HG03520 (cell line): Measurements from ENCODE around the gene CDK1.

Experiments used
- ATAC-seq: cut with Tn5 transposase; IDR thresholded peaks from one replicate; pipeline ENCODE4 v1.9.1; 2021; ENCODE audit warnings: mild to moderate bottlenecking, moderate library complexity; ENCODE audit not compliant: unreplicated experiment

CDK1 gene

DNA sequence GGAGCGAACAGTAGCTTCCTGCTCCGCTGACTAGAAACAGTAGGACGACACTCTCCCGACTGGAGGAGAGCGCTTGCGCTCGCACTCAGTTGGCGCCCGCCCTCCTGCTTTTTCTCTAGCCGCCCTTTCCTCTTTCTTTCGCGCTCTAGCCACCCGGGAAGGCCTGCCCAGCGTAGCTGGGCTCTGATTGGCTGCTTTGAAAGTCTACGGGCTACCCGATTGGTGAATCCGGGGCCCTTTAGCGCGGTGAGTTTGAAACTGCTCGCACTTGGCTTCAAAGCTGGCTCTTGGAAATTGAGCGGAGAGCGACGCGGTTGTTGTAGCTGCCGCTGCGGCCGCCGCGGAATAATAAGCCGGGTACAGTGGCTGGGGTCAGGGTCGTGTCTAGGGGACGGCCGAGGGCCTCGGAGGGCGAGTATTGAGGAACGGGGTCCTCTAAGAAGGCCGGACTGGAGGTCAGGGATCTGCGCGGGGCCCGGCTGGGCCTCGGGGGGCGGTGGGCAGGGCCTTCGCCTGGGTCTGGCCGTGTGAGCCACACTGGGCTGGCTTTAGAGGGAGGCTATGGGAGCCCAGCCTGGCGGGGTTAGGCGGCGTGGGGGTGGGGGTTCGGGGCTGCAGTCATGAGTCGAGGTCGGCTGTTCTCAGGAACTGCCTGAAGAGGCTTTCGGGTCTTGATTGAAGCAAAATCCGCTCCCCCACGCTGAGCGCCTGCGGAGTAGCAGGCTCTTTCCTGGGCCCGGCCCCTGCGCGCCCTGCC lies at the start of gene CDK1:
Gene CDK1 (plus strand): TSS at position 265 of the 757 bp plus-strand sequence. CDS start 1,688 bp downstream, outside the sequence.
- peak; percentile 94 for ATAC-seq

GRCh38 chr10:60729106-60729505 lies 49.2 kb upstream of the CDK1 start:
- ATAC-seq, result no peak

- ATAC-seq, result peak; percentile 74
Observed at GRCh38 chr10:60731134-60731885, 47.0 kb upstream of the CDK1 start.

DNA sequence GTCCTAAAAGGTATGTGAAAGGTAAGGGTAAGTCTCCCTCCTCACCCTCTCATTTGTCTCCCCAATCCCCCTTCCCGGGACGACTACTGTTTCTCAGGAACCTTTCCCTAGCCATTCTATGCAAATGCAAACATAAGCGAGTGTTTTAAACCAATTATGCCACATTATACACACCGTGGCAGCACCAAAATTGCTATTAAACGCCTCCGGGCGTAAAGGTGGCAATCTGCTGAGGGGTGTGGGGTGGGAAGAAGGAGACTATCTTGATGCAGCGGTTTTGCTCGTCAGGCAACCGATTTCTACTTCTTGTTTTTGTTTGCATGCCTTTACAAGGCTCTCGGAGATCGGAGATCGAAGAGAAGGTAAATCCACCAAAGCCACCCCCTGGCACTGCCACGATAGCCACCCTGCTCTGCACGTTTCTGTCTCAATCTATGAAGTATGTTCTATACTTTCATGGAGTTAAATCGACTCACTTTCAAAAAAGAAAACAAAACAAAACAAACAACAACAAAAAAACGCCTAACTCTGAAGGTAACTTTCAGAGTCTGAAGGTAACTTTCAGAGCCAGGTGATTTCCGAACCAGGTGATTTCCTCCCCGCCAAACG lies 46.0 kb upstream of the CDK1 start:
- no peak for ATAC-seq

GRCh38 chr10:60732807-60733516 lies 45.3 kb upstream of the CDK1 start:
- ATAC-seq, result peak; percentile 60

- ATAC-seq, result no peak
Observed at GRCh38 chr10:60733517-60733822, 44.8 kb upstream of the CDK1 start.

- no peak for ATAC-seq
Observed at GRCh38 chr10:60733826-60734225, 44.5 kb upstream of the CDK1 start.

GRCh38 chr10:60734226-60734625 lies 44.1 kb upstream of the CDK1 start:
- no peak for ATAC-seq

GRCh38 chr10:60735244-60735643 lies 43.0 kb upstream of the CDK1 start:
- no peak for ATAC-seq

GRCh38 chr10:60737242-60737641 lies 41.0 kb upstream of the CDK1 start:
- ATAC-seq, result no peak

DNA sequence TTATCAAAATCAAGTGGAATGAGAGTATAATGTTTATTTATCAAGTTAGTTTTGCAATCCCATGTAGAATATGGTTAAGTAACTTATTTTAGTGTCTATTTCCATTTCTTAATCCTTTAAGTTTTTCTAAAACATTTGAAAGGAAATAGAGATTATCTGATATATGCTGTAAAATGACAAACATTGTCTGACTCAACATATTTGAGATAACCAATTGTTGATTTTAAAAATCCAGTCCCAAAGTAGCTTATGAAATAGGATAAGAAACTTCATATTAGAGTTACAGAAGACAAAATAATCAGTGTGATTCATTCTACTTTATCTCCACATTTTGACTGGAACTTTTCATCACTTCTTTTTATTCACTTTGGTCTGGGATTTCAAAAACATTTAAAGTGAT lies 38.7 kb upstream of the CDK1 start:
- no peak for ATAC-seq

DNA sequence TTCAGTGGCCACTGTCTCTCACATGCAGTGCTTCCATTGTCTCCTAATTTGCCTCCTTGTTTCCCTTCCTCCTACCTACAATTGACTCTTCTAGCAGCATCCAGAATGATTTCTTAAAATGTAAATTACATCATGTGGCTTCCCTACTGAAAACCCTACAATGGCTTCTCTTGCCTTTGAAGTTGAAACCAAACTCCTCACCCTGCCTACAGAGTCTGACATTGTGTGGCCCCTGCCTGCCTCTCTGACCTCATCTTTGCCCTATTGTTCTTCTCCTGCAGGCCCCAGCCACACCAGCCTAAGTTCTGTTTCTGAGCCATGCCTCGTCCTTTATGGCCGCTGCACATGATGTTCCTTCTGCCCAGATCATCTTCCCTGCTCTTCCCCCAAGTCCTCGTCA lies 35.8 kb upstream of the CDK1 start:
- ATAC-seq, result no peak

- ATAC-seq, result no peak
Observed at GRCh38 chr10:60747817-60748469, 30.3 kb upstream of the CDK1 start.

- ATAC-seq, result no peak
Observed at GRCh38 chr10:60753152-60753551, 25.1 kb upstream of the CDK1 start.

- ATAC-seq, result no peak
Observed at GRCh38 chr10:60753817-60754216, 24.5 kb upstream of the CDK1 start.

- ATAC-seq, result no peak
Observed at GRCh38 chr10:60757420-60757895, 20.8 kb upstream of the CDK1 start.

GRCh38 chr10:60759181-60759580 lies 19.1 kb upstream of the CDK1 start:
- ATAC-seq, result no peak

DNA sequence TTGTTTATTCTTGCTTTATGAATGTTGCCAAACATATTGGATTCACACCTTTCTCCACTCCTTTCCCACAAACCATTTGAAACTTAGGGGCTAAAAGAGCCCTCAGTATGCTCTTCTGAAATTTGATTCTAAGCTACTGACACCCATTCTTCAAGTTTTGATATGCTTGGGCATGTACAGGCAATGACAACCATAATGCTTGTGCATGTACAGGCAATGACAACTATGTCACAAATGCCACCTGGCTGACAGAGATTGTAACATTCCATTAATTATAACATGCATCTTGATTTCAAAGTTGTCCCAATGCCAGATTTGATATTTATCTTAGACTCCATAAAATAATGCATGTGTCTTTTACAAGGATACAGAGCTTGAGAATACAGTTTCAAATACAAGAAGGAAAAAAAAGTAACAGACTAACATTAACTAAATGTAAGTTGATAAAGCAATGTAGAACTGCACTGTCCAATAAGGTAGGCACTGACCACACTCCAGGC lies 17.5 kb upstream of the CDK1 start:
- ATAC-seq, result no peak

- no peak for ATAC-seq
Observed at GRCh38 chr10:60762554-60762953, 15.7 kb upstream of the CDK1 start.

- ATAC-seq, result no peak
Observed at GRCh38 chr10:60767424-60767823, 10.9 kb upstream of the CDK1 start.

- no peak for ATAC-seq
Observed at GRCh38 chr10:60769406-60769805, 8.9 kb upstream of the CDK1 start.
